Gastroesophageal sphincter (tissue), 3 donors: ENCODE measurements around the gene CMSS1.

Experiments
- EP300 ChIP-seq: sonication (generic); formaldehyde crosslinking; IDR thresholded peaks from one replicate; pipeline ENCODE4 v1.6.1; 2017; ENCODE audit warnings: antibody characterized with exemption, mild to moderate bottlenecking
- POLR2A ChIP-seq, 2 donors: fragments of 450-650 bp; IDR thresholded peaks; one replicate each; pipeline ENCODE4 v1.6.1; 2017; ENCODE audit warnings: antibody characterized with exemption in 2 of 2, mild to moderate bottlenecking in 2 of 2, moderate library complexity in 1 of 2
- POLR2AphosphoS5 ChIP-seq: sonication (generic); formaldehyde crosslinking; IDR thresholded peaks from one replicate; pipeline ENCODE4 v1.6.1; 2017; ENCODE audit warnings: antibody characterized with exemption
- TF ChIP-seq, protein P1 (sequence below), 4 experiments: fragments of 200-600 bp in 2 of 4; fragments of 450-650 bp in 2 of 4; sonication (generic) in 1 of 4; IDR thresholded peaks; one replicate each; pipeline ENCODE4 v1.5.1; 2017 to 2019; ENCODE audit warnings: antibody characterized with exemption in 4 of 4, mild to moderate bottlenecking in 2 of 4, moderate library complexity in 2 of 4

DNA sequence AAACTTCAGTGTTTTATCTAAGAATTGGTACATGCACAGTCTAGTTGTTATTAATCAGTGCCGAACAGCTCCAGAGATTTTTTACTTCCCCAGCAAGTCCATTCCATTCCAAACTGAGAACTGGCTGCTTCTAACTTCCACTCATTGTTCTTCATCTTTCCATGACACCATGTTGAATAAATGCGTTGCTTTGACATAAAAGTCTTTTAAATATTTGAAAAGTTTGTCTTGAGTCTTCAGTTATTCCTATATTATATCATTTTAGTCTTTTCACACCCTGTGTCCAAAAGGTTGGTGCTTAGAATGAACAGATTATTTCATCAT lies 65.4 kb downstream of the CMSS1 start:
- TF ChIP-seq POLR2A (IDR thresholded peaks at IDR 0.05) = no peak
- TF ChIP-seq, protein P1, sequence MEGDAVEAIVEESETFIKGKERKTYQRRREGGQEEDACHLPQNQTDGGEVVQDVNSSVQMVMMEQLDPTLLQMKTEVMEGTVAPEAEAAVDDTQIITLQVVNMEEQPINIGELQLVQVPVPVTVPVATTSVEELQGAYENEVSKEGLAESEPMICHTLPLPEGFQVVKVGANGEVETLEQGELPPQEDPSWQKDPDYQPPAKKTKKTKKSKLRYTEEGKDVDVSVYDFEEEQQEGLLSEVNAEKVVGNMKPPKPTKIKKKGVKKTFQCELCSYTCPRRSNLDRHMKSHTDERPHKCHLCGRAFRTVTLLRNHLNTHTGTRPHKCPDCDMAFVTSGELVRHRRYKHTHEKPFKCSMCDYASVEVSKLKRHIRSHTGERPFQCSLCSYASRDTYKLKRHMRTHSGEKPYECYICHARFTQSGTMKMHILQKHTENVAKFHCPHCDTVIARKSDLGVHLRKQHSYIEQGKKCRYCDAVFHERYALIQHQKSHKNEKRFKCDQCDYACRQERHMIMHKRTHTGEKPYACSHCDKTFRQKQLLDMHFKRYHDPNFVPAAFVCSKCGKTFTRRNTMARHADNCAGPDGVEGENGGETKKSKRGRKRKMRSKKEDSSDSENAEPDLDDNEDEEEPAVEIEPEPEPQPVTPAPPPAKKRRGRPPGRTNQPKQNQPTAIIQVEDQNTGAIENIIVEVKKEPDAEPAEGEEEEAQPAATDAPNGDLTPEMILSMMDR (IDR thresholded peaks at IDR 0.05) = no peak
- TF ChIP-seq POLR2AphosphoS5 = no peak
- no peak for TF ChIP-seq EP300
